Hematopoietic multipotent progenitor cell treated with erythropoietin and hydrocortisone succinate and interleukin-3 and kit ligand, for 15 days (in vitro differentiated cells): ENCODE results near the gene GRIK2.
A peak's percentile ranks its signal among the peaks of the same experiment; 100 is the strongest.
"Not testable (repeated sequence)": the region's sequence is repeated elsewhere in the genome, so short reads cannot be mapped to it uniquely, and the experiment has no call there.

Experiments
- DNase-seq: peaks from one replicate; pipeline ENCODE4 v3.0.0-alpha.2; 2015; ENCODE audit warnings: low spot score

Gene GRIK2

DNA sequence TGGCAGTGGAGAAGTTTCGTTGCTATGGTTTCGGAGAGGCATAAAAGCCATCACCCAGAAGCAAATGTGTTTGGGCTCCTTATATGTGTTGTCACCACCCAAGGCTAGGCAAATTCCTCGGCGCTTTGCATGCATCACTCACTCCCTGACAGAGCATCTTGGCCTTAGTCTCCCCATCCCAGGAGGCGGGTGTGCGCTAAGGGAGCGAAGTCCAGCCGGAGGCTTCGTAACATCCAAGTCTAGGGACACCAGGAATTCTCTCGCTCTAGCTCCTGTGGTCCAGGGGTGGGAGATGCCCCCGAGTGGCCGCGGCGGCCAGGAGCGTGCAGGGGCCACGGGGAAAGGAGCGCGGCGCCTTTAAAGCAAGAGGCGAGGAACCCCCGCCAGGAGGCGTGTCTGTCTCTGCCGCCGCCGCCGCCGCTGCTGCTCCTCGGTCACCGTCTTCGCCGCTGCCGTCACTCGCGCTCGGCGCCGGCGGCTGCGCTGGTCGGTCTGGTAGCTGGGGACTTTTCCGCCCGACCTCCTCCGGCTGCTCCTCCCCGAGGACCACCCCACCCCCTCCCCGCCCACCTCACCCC lies at the start of gene GRIK2:
Gene GRIK2, plus strand, starts transcription at position 458 of the 578 bp plus-strand sequence.
- no peak for DNase-seq

DNA sequence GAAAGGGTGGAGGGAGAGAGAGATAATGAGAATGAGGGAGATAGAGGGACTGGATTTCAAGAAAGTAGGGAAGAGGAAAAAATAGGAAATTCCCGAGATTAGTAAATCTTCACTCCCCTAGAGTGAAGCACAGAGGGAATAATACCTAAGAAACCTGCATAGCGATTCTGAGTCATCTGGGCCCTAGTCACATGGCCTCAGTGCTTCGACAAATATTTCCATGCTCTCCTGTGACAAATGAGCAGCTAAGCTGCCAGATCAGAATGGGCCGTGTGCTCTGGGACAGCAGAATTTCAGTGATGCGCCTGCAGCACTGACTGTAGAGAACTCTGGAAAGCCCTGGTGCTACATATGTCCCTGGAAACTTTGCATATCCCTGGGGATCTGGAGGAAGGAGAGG lies 48.6 kb upstream of the GRIK2 start:
- DNase-seq = no peak

DNA sequence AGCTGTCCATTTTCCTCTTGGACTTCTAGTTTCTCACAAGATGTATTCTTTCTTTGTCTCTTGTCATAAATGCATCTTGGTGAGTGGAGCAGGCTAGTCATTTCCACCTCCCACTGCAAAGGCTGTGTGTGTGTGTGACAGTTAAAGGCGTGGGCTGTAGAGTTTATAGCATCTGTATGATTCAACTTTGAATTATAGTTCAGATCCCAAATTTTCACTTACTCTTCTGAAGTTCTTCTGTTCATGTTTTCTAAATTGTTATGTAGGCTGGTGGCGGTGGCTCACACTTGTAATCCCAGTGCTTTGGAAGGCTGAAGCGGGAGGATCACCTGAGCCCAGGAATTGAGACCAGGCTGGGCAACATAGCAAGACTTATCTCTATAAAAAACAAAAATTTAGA lies 44.7 kb upstream of the GRIK2 start:
- no peak for DNase-seq

DNA sequence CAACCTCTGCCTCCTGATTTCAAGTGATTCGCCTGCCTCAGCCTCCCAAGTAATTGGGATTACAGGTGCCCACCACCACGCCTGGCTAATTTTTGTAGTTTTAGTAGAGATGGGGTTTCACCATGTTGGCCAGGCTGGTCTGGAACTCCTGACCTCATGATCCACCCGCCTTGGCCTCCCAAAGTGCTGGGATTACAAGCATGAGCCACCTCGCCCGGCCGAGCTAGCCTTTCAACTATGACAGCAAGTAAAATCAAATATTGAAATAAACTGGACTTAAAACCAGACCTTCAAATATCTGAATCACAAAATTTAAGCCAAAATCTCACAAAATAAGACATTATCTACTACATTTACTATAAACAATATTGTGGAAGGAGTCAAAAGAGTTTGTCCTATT lies 42.9 kb upstream of the GRIK2 start:
- DNase-seq = not testable (repeated sequence)

DNA sequence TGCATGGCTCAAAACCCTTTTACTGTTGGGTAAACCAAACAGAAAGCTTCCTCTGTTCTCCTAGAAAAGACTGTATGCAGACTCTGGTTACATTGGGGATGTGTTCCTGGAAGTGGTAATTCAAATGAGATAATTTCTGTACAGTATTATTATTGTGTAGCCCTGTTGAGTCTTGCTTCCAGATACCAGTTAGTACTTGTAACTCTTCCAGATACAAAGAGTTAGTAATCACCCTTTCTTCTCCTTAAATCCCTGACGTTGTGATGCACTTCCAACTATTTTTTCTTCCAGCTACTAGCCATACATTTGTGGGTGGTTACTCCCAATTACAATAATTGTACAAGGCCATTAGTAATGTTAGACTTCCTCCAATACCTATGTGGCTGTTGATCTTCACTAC lies 42.3 kb upstream of the GRIK2 start:
- no peak for DNase-seq

DNA sequence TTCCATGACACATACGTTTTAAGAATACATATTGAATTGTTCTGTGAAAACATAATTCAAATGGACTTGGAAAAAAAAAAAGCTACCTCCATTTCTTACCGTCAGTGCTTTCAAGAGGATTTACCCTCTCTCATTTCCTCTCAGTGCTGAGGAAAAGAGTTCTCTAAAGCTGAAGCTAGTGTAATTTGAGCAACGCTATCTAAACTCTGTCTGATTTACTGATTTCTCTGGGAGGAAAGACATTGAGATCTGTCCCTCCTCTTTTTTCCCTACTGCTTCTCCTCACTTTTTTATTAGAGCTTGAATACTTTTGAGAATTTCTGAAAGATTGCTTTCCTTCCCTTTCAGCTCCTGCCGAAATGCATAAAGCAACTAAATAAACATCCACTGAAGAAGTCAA lies 41.2 kb upstream of the GRIK2 start:
- no peak for DNase-seq

DNA sequence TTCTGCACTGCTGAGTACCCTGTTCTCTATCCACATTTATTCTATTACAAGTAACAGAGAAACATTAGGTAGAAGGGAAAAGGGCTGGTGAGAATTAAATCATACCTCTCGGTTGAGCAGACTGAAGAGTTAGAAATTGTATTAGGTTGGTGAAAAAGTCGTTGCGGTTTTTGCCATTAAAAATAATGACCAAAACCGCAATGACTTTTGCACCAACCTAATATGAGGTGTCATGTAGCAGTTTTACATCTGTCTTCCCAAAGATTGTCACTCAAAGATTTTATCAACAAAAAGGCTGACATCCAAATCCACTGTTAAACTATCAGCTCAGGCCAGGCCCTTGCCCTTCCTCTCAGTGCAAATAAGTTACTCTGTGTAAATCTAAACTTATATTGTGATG lies 28.3 kb upstream of the GRIK2 start:
- no peak for DNase-seq

DNA sequence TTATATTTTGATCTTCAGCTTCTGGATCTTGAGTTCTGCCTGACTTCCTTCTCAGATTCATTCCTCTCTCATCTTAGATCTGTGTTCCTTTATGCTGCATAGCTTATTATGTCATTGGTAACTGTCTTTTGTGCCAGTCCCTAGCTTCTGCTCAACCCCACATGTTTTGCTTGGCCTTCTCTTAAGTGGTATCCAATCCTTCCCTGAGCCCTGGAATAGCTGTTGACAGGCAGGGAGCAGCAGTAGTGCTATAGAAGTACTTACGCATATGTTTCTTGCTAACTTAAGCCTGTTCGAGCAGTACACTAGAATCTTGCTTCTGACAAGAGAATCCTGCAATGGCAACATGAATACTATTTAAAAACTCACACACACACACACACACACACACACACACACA lies 13.6 kb upstream of the GRIK2 start:
- DNase-seq = no peak

DNA sequence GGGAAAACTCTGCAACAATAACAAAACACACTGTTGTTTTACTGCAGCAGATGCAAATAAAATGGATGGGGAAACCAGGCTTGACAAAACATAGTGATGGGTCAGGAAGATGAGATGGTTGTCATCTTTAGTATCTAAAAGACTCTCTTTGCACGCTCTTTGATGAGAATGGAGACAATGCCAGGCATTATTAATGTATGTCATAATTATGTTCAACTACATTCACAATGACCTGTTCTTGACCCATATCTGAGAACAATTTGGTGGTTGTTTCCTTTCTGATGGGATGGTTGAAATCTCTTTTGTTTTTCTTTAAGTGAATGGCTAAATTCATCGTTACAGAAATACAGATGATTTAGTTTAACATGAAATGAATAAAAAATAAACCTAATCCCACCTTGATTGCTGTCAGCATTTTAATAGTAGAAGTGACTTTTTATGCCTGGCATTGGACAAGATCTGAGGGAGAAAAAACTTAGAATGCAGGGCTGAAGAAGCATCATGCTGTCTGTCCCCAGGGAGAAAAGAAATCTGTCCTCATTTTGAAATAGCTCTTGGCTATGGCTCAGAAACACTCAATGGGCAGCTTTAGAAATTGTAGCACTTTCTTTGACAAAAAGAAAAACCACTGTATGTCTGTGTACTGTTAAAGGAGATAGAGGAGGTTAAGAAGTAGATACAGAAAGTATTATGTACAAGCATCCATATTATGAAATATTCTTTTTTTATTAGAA lies 12.4 kb upstream of the GRIK2 start:
- no peak for DNase-seq

DNA sequence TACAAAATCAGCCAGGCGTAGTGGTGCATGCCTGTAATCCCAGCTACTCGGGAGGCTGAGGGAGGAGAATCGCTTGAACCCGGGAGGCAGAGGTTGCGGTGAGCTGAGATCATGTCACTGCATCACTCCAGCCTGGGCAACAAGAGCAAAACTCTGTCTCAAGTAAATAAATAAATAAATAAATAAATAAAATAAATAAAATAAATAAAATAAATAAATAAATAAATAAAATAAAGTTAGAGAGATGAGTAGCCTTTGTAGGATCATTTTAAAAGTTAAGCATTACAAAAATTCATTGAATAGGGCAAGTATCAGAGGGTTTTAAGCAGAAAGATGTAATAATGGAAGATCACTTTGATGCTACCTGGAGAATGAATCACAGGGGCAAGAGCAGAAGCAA lies 9.8 kb upstream of the GRIK2 start:
- not testable (repeated sequence) for DNase-seq

DNA sequence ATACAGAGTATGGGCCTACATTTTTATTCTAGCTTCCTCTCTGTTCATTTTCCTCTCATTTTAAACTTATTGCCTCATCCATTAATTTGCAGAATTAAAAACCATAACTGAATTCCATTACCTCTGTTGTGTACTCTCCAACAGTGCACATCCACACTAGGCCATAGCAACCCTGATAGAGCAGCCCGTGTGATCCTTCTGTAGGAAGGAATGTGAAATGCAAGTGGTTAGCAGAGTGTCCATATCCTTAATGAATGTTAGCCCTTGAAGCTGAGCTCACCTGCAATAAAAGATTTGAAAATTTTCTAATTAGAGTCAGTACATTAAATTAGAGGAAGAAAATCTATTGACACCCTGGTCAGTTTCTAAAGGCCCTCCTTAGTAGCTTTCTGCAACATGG lies 6.5 kb upstream of the GRIK2 start:
- no peak for DNase-seq

DNA sequence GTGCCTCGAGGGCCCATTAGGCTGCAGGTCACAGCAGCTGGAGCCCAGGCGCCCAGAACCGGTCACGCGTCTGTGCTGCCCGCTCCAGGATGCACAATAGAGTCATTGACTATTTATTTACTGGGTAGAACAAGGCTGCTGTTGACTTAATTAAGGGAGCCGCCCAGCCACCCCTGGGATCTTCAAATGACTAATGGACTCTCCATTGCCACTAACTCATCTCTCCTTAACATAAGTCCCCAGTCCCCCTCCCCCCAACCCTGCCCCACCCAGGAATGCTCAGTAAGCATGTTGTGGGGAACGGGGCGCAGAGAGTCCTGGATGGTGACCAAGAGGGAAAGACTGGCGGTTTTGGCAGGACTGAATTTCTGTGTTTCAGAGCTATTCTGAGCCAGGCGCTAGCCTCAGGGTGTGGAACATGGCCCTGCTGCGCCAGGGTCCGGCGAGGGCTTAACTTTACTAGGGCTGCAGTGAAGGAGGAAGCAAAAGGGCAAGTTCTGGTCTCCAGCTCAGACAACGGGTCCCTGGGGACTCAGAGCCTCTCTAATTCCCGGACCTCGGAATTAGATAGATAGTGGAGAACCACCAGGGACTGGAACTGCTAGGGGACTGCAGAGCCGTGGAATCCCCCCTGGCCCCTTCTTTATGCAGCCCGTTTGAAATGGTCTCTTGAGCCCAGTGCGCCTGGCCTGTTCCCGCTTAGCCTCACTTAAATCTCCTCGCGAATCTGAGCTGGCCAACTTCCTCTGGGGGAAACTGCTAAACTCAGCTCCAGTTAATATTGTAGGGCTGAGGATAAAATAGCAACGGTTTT lies 1.5 kb upstream of the GRIK2 start:
- DNase-seq = no peak

DNA sequence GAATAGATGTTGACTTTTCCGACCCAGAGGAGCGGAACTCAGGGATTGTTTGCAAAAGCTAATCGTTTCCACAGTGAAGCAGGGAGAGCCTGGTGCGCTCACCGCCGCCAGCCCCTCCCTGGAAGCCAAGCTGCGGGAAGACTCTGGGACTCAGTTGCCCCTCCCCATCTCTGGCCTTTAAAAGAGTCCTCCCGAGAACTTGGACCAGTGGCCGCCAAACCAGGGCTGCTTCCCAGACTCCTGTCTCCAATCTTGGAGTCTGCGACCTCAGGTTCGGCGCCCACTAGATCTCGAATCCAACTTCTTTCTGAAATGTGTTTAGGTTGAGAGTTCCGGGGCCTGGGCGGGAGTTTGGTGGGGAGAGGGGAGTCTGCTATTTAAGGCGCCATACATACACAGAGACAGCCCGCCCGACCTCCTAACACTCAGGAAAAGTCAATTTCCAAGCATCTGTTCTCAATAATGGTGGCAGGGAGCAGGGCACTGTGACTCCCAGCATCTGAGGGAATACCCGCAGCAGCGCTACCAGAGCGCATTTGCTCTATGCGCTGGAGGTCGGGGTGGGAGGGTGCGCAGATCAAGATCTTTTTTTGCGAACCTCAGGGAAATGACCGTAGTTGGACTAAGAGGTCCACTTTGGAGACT lies 800 bp upstream of the GRIK2 start:
- DNase-seq = no peak

DNA sequence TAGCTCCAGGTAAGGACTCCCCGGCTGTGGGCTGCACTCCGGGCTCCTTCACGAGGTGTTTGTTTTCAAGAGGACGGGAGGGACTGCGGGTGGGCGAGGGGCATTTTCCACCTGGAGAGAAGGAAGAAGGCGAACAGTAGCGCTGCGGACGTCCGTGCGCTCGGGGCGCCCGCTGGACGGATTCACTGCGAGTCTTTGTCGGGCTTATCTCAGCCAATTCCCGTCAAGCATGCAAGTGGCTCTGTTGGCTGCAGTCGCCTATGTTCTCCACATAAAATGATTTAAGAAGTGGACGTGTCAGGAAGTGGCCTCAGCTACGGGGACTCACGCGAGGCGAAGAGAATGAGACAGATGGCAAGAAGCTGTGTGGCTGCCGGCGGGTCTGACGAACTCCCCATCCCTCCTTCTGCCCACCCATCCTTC lies 332 bp downstream of the GRIK2 start:
- DNase-seq = no peak

DNA sequence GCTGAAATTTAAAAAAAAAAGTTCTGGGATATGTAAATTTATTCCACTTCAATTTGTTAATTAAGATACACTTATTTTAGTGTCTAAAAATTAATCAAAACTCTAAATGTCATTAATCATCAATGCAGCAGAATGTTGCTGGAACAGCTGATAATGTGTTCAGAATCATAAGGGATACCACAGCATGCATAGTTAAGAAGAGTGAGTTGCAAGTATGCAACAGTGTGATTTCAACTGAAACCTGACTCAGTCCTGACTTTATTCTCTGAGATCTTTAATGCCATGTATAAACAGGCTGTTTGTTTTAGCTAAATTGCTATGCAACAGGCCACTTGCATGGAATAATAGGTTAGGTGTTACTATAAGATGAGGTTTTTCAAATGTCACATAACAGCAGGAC lies 1.4 kb downstream of the GRIK2 start:
- no peak for DNase-seq

DNA sequence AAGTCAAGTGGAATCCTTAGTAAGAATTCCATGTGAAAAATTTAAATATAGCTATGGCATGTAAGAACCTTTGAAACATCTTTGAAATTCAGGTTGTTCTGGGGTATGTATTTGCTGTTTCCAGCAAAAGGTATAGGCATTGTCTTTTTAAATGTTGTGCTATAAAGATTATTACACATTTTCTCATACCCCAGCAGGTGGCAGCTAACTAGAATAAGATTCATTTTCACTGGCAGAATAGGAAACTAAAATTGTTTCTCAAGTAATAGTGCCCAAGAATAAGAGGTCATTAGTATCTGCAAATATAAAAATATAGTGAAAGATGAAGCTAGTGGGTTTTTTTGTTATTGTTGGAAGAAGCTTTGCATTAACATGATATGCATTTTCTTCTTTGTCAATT lies 1.8 kb downstream of the GRIK2 start:
- no peak for DNase-seq

DNA sequence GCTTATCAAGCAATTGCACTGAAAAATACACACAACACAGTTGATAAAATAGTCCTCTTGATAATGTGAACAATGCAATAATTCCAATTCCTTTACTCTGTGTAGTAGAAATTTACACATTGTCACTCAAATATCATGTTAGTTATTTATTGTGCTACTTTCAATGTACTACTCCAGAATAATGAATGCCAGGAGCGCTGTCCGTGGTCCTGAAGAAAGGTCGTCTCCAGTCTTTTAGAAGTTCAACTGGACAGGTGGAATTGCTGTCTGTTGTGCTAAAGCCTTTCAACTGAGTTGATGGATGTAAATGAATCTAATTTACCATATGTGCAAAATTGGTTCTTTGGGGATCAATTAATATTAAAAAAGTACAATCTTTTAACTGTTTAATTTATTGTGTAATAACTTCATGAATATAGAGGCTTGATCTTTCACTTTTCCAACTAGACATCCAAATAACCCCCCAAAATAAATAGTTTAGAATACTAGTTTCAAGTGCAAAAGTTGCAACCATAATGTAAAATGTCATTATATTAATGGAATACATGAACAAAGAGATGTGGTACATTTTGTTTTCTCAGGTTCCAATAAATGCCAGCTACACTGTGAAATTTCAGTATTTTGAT lies 3.2 kb downstream of the GRIK2 start:
- peak; percentile 7 for DNase-seq

DNA sequence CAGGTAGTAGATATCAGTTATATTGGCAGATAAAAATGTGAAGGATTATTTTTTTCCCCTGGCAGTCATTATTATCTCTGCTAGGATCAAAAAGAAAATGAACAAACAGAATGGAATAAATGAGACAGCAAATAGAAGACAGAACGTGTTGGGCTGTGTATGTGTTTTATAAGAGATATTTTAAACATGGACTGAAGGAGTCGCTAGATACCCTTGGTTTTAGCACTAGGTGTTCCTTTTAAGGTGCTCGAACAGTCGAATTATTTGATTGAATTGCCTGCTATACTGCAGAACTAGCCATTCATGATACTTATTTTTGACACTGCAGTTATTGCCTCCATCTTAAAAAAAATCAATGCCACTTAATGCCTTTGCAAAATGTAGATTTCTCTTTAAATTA lies 3.7 kb downstream of the GRIK2 start:
- DNase-seq = no peak

DNA sequence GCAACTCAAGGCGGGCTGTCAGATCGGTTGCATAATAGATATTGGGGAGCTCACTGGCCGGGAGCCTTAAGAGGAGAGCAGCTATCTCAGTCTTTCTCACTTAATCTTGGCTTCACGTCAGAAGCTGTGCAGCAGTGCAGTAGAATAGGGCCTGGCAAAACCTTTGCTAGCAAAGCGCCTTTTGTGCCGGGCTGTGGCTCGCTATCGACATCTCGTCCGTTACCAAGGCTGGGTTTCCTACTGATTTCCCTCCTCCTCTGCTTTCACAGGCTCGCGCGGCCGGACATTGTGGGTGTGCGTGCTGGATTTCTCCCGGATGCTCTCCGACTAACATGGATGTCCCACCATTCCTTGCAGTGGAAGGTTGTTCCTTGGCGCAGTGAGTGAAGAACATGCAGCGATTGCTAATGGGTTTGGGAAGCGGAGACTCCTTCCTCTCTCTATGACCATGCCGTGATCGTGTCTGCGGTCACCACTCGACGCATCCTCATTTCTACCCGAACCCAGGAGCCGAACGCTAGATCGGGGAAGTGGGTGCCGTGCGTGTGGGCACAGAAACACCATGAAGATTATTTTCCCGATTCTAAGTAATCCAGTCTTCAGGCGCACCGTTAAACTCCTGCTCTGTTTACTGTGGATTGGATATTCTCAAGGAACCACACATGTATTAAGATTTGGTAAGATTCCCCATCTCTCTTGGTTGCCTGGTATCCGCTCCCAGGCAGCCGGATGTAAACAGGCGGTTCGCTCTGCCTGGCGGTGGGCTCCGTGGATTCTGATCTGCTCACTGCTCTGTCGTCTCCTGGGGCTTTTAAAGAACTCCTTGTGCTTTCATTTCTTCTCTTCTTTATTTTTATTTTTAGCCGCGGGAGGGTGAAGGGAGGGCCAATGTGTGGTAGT lies 5.5 kb downstream of the GRIK2 start:
- no peak for DNase-seq

DNA sequence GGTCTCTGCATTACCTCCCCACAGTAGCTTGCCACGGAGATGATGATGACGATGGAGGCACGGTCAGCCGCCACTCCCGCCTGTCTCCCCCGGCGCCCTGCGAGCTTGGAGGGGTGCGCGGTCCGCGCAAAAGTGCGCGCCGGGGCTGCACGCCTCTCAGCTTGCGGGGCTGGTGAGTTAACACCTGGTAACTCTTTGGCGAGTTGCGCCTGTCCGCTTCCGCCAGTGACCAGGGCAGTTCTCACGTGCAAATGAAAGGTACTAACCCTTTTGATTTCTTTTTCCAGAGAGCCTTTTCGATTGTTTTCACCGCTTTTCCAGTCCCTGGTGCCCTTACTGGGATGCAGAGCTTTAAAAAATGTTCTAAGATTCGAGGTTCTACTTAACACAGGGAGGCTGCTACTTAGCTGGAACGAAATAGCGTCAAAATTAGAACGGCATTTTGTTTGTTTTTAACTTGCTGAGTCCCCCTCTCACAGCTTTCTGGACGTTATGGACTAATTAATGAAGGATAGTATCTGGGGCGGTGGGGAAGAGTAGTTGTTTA lies 6.2 kb downstream of the GRIK2 start:
- DNase-seq = no peak
